ENCODE results near the gene NCOA7.

DNA sequence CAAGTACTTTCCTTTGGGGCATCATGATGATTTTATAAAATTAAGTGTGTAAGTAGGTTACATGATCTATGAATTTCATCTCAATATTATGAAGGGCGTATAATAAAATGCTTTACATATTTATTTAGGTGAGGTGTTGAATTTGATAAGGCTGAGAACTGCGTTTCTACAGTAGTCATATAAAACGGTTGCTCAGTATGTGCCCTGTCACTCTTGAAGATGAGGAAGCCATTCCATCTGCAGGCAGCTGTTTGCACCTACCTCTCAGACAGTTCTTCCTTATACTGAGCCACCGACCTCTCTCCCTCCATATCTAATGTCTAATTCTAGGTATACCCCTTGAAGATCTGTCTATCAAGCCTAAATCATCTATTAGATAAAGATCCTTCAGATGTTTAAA is 16.1 kb downstream of the NCOA7 start:
- TF ChIP-seq, protein P1, sequence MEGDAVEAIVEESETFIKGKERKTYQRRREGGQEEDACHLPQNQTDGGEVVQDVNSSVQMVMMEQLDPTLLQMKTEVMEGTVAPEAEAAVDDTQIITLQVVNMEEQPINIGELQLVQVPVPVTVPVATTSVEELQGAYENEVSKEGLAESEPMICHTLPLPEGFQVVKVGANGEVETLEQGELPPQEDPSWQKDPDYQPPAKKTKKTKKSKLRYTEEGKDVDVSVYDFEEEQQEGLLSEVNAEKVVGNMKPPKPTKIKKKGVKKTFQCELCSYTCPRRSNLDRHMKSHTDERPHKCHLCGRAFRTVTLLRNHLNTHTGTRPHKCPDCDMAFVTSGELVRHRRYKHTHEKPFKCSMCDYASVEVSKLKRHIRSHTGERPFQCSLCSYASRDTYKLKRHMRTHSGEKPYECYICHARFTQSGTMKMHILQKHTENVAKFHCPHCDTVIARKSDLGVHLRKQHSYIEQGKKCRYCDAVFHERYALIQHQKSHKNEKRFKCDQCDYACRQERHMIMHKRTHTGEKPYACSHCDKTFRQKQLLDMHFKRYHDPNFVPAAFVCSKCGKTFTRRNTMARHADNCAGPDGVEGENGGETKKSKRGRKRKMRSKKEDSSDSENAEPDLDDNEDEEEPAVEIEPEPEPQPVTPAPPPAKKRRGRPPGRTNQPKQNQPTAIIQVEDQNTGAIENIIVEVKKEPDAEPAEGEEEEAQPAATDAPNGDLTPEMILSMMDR (IDR thresholded peaks at IDR 0.05) = no peak
- TF ChIP-seq POLR2A (IDR thresholded peaks at IDR 0.05) (no peak), POLR2AphosphoS5 (IDR thresholded peaks at IDR 0.05) (no peak), EP300 (IDR thresholded peaks at IDR 0.05; ENCODE audit: low read depth) (no peak)
